PC-9 (cell line): ENCODE results near the gene SCAPER. TPM values are rescaled to one million over a fixed set of nuclear protein-coding genes. Genes with fewer than 3 reads are reported as not detected.

Experiments used
- BruUV-seq: library from RNA; stranded (reverse); fragments of 400-500 nt; replicated peaks from 2 replicates; lab custom pipeline; 2021; lab: Mats Ljungman, UMichigan
- CTCF ChIA-PET: fragments of 300-600 bp; sonication (Branson Sonifier 250); formaldehyde crosslinking; loops from one replicate; lab custom pipeline; 2022; ENCODE audit warnings: antibody characterized with exemption; lab: Charles Lee
- POLR2A ChIA-PET: fragments of 300-600 bp; sonication (Branson Sonifier 250); formaldehyde crosslinking; loops from one replicate; lab custom pipeline; 2022; ENCODE audit warnings: antibody characterized with exemption; ENCODE audit not compliant: unreplicated experiment; lab: Charles Lee
- DNase-seq, 2 experiments: peaks; one replicate each; pipeline versions ENCODE4 v3.0.0 to v3.0.0-alpha.2; 2015 to 2022; ENCODE audit warnings: mixed read lengths in 1 of 2
- H2AFZ ChIP-seq: fragments of 200-600 bp; sonication (generic); 2 replicates; pipeline ENCODE4 v1.8.1; 2017; ENCODE audit warnings: antibody characterized with exemption
- H3F3A ChIP-seq: fragments of 200-600 bp; sonication (generic); 2 replicates; pipeline ENCODE4 v1.8.1; 2017; ENCODE audit warnings: antibody characterized with exemption, mild to moderate bottlenecking, low read depth; ENCODE audit not compliant: insufficient read depth
- H3K27ac ChIP-seq: fragments of 200-600 bp; sonication (generic); 2 replicates; pipeline ENCODE4 v1.6.1; 2016; ENCODE audit warnings: mixed run types
- H3K27me3 ChIP-seq: fragments of 200-600 bp; sonication (generic); 2 replicates; pipeline ENCODE4 v1.6.1; 2016; ENCODE audit warnings: low read depth, mixed run types; ENCODE audit not compliant: insufficient read depth
- H3K36me3 ChIP-seq: fragments of 200-600 bp; sonication (generic); 2 replicates; pipeline ENCODE4 v1.6.1; 2016; ENCODE audit warnings: low read depth, mixed run types
- H3K4me1 ChIP-seq: fragments of 200-600 bp; sonication (generic); replicated peaks from 2 replicates; pipeline ENCODE4 v1.6.1; 2016; ENCODE audit warnings: mixed run types; ENCODE audit not compliant: insufficient read depth
- H3K4me2 ChIP-seq: fragments of 200-600 bp; sonication (generic); 2 replicates; pipeline ENCODE4 v1.6.1; 2017; ENCODE audit warnings: mixed run types
- H3K4me3 ChIP-seq: fragments of 200-600 bp; sonication (generic); 2 replicates; pipeline ENCODE4 v1.6.1; 2016; ENCODE audit warnings: mixed run types
- H3K79me2 ChIP-seq: fragments of 200-600 bp; sonication (generic); 2 replicates; pipeline ENCODE4 v1.6.1; 2017; ENCODE audit warnings: low read depth, mixed run types
- H3K9me2 ChIP-seq: fragments of 200-600 bp; sonication (generic); 2 replicates; pipeline ENCODE4 v1.8.1; 2017; ENCODE audit warnings: mild to moderate bottlenecking; ENCODE audit not compliant: insufficient read depth
- H3K9me3 ChIP-seq: fragments of 200-600 bp; sonication (generic); 2 replicates; pipeline ENCODE4 v1.8.1; 2016; ENCODE audit warnings: low read depth; ENCODE audit not compliant: insufficient read depth
- H4K20me1 ChIP-seq: fragments of 200-600 bp; sonication (generic); 2 replicates; pipeline ENCODE4 v1.8.1; 2017; ENCODE audit not compliant: insufficient read depth
- EZH2 ChIP-seq: fragments of 200-600 bp; sonication (generic); IDR thresholded peaks from 2 replicates; pipeline ENCODE4 v1.8.0; 2017; ENCODE audit warnings: antibody characterized with exemption, low read depth
- intact Hi-C: fragments of 100-400 bp; cut with micrococcal nuclease; formaldehyde crosslinking; loops from one replicate; pipeline ENCODE4 v1.10.0; 2022; ENCODE audit not compliant: unreplicated experiment
- total RNA-seq: library from RNA; stranded (reverse); gene quantifications from 2 replicates; pipeline ENCODE4 v1.2.3, GENCODE V29; 2021
- TF ChIP-seq, protein P1 (sequence below): fragments of 200-600 bp; sonication (generic); conservative IDR thresholded peaks from 2 replicates; pipeline ENCODE4 v1.6.1; 2017; ENCODE audit warnings: mixed run types, antibody characterized with exemption, mild to moderate bottlenecking, moderate library complexity

SCAPER gene
- total RNA-seq, 1 experiment from 2014 or later = 18.7 TPM

DNA sequence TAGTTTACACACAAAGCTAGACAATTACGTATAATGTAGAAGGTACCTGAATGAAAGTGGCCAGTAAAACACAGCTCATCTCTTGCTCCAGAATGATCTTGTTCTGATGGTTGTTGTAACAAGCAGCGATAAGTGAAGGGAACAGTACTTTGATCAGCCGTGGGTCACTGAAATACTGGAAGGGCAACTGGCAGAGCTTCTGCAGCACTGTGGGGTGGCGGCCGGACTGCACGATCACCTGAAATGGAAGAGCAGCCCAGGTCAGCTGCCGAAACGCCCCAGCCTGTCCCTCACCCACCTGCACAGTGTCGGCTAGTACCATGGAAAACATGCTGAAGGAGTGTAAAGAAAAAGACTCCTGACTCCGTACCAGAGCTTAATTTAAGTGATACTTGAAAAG, 551.2 kb downstream of the SCAPER start:
- Histone ChIP-seq H3K27ac (no peak overlapping the region), H3K4me2 (no peak overlapping the region), H3K36me3 (no peaks in the 10 kb centered on the region), H3K9me3 (no peaks in the 10 kb centered on the region), H3F3A (peaks cover 18% of the 10 kb centered on the region; the same call in 1 of the 2 replicates), H3K9me2 (no peaks in the 10 kb centered on the region), H2AFZ (no peak overlapping the region), H4K20me1 (no peaks in the 10 kb centered on the region), H3K79me2 (no peaks in the 10 kb centered on the region), H3K27me3 (no peaks in the 10 kb centered on the region), H3K4me1 (peaks cover 14% of the 10 kb centered on the region), H3K4me3 (no peak overlapping the region)
- POLR2A ChIA-PET = no interaction called here
- no peak for DNase-seq
- CTCF ChIA-PET = no interaction called here
- BruUV-seq = no TSS peak
- TF ChIP-seq, protein P1, sequence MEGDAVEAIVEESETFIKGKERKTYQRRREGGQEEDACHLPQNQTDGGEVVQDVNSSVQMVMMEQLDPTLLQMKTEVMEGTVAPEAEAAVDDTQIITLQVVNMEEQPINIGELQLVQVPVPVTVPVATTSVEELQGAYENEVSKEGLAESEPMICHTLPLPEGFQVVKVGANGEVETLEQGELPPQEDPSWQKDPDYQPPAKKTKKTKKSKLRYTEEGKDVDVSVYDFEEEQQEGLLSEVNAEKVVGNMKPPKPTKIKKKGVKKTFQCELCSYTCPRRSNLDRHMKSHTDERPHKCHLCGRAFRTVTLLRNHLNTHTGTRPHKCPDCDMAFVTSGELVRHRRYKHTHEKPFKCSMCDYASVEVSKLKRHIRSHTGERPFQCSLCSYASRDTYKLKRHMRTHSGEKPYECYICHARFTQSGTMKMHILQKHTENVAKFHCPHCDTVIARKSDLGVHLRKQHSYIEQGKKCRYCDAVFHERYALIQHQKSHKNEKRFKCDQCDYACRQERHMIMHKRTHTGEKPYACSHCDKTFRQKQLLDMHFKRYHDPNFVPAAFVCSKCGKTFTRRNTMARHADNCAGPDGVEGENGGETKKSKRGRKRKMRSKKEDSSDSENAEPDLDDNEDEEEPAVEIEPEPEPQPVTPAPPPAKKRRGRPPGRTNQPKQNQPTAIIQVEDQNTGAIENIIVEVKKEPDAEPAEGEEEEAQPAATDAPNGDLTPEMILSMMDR = no peak
- TF ChIP-seq EZH2 = no peak
- intact Hi-C loops = no loop called here

DNA sequence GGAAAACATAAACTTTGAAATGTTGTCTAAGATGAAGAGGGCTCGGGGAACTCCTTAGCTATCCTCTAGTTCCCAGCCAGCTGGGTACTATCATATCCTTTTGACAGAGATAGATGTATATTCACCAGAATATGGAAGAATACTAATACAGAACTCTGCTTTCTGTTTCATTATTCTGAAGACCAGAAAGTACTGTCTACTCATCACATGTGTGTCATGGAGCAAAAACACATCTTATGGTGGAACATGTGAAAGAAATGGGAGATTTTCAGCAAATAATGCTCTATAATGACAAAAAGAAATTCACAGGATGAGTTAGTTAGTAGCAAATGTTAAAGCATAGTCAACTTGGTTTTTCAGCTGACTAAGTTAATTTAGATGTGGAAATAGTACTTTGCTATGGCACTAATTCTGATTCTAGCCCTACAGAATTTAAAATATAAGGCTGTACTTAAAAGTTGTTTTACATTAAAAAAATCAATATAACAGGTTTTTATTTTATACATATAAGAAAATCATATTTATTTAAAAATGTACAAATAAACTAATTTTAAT, 552.0 kb downstream of the SCAPER start:
- no peaks in the 10 kb centered on the region for H3K9me2 ChIP-seq
- H3K4me1 ChIP-seq = peaks cover 22% of the 10 kb centered on the region
- CTCF ChIA-PET = no interaction called here
- H3K4me2 ChIP-seq = no peak overlapping the region
- H4K20me1 ChIP-seq = no peaks in the 10 kb centered on the region
- no peak overlapping the region for H2AFZ ChIP-seq
- POLR2A ChIA-PET = no interaction called here
- BruUV-seq = no TSS peak
- no peaks in the 10 kb centered on the region for H3K27me3 ChIP-seq
- no peaks in the 10 kb centered on the region for H3K36me3 ChIP-seq
- H3K27ac ChIP-seq = no peak overlapping the region
- H3K4me3 ChIP-seq = no peak overlapping the region
- peaks cover 20% of the 10 kb centered on the region; the same call in 1 of the 2 replicates for H3F3A ChIP-seq
- H3K79me2 ChIP-seq = no peaks in the 10 kb centered on the region
- intact Hi-C loops = no loop called here
- DNase-seq = no peak
- TF ChIP-seq EZH2 = no peak
- TF ChIP-seq, protein P1 = no peak
- H3K9me3 ChIP-seq = no peaks in the 10 kb centered on the region

GRCh38 chr15:76349301-76350070, 555.7 kb downstream of the SCAPER start:
- Histone ChIP-seq H3K79me2 (no peaks in the 10 kb centered on the region), H3F3A (peaks cover 28% of the 10 kb centered on the region; the same call in 1 of the 2 replicates), H3K27me3 (no peaks in the 10 kb centered on the region), H3K9me2 (no peaks in the 10 kb centered on the region), H3K9me3 (no peaks in the 10 kb centered on the region), H2AFZ (no peak overlapping the region), H3K4me1 (peaks cover 32% of the 10 kb centered on the region), H4K20me1 (no peaks in the 10 kb centered on the region), H3K36me3 (no peaks in the 10 kb centered on the region), H3K4me2 (peak overlapping the region; percentile 44), H3K4me3 (no peak overlapping the region), H3K27ac (peak overlapping the region; percentile 59)
- intact Hi-C loops = loop anchor here (5.0 kb wide), 1 partner anchor 37 kb away; the partner anchor contains the start of gene ETFA
- ChIA-PET POLR2A (interaction anchor here (0.6 to 0.7 kb wide), 4 partner anchors 39 to 315 kb away, joined by 3 to 6 read pairs (median 6); no protein-coding TSS in a partner anchor), CTCF (no interaction called here)
- no TSS peak for BruUV-seq
- DNase-seq = peak in 1 of 2 experiments; percentile 72
- TF ChIP-seq EZH2 = no peak
- TF ChIP-seq, protein P1 = no peak
